GM12874 (cell line): ENCODE data around the gene PWWP2B.

Experiments used
- CTCF ChIP-seq: IDR thresholded peaks from 2 replicates; pipeline ENCODE4 v1.5.1; 2011; ENCODE audit warnings: low read depth, mild to moderate bottlenecking, control low read depth, low read length, moderate library complexity; ENCODE audit not compliant: insufficient read depth

Gene PWWP2B

GRCh38 chr10:132454296-132455198 lies 57.5 kb downstream of the PWWP2B start:
- no peak for TF ChIP-seq CTCF

GRCh38 chr10:132455441-132455971 lies 58.5 kb downstream of the PWWP2B start:
- TF ChIP-seq CTCF = no peak

GRCh38 chr10:132455986-132456847 lies 59.2 kb downstream of the PWWP2B start:
- TF ChIP-seq CTCF = no peak

- no peak for TF ChIP-seq CTCF
Observed at GRCh38 chr10:132456881-132457280, 59.9 kb downstream of the PWWP2B start.

- peak; percentile 57 for TF ChIP-seq CTCF
Observed at GRCh38 chr10:132457328-132458070, 60.5 kb downstream of the PWWP2B start.

- no peak for TF ChIP-seq CTCF
Observed at GRCh38 chr10:132458071-132458585, 61.1 kb downstream of the PWWP2B start.
